ENCODE measurements around the gene RAB3C. TPM values are rescaled to one million over a fixed set of nuclear protein-coding genes. Genes with fewer than 3 reads are reported as not detected.

The RAB3C gene
- total and polyA plus RNA-seq, 12 donors = 0.08 to 4.9 (median 0.37) TPM

DNA sequence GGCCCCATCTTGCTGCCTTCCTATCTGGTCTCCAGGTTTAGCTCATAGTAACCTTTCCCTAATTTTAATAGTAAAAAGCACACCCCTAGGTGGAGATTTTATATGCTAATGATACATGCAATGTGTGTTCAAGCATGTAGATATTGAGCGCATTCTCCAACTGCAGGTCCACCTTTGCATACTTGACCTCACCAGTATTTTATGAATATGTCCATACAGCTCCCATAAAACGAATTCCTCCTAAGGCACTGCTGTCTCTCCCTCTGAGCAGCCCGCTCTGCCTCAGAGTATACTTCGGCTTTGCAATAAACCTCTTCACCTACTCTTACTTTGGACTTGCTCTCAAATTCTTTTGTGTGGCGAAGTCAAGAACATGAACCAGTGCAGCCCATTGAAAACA lies 153.3 kb downstream of the RAB3C start:
- TF ChIP-seq, protein P1, sequence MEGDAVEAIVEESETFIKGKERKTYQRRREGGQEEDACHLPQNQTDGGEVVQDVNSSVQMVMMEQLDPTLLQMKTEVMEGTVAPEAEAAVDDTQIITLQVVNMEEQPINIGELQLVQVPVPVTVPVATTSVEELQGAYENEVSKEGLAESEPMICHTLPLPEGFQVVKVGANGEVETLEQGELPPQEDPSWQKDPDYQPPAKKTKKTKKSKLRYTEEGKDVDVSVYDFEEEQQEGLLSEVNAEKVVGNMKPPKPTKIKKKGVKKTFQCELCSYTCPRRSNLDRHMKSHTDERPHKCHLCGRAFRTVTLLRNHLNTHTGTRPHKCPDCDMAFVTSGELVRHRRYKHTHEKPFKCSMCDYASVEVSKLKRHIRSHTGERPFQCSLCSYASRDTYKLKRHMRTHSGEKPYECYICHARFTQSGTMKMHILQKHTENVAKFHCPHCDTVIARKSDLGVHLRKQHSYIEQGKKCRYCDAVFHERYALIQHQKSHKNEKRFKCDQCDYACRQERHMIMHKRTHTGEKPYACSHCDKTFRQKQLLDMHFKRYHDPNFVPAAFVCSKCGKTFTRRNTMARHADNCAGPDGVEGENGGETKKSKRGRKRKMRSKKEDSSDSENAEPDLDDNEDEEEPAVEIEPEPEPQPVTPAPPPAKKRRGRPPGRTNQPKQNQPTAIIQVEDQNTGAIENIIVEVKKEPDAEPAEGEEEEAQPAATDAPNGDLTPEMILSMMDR (IDR thresholded peaks at IDR 0.05) = no peak
- DNase-seq = no peak
- no peaks in the 10 kb centered on the region for H3K36me3 ChIP-seq
- intact Hi-C loops (cut with DNase I) = no loop called here
- H3K27me3 ChIP-seq = no peaks in the 10 kb centered on the region
- no peak overlapping the region for H3K4me3 ChIP-seq
- no peaks in the 10 kb centered on the region for H3K9me3 ChIP-seq
- no peaks in the 10 kb centered on the region for H3K4me1 ChIP-seq
- ATAC-seq = no peak
- H3K27ac ChIP-seq = no peak overlapping the region
- whole genome bisulfite sequencing, 2 donors = 91 to 94% methylated on average over 5 of the region's 5 CpGs

DNA sequence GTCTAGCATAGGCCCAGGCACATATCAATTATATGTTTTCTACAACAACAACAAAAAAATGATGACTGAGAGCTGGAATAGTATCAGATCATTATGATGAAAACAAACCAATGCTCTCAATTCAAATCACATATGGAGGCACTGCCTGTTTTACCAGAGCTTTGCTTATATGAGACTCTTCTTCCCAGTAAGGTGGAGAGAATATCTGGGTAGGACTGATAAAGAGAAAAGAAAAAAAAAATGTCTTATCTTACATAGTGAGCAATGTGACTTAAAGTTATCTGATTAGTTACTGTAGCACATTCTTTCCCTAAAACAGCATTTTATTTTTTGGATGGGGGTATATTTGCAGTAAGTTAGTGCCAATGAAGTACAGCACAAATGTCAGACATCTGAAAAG lies 154.8 kb downstream of the RAB3C start:
- H3K27me3 ChIP-seq = no peaks in the 10 kb centered on the region
- ATAC-seq (no peak), DNase-seq (no peak)
- H3K9me3 ChIP-seq = no peaks in the 10 kb centered on the region
- no peaks in the 10 kb centered on the region for H3K36me3 ChIP-seq
- no peaks in the 10 kb centered on the region for H3K4me1 ChIP-seq
- intact Hi-C loops (cut with DNase I) = no loop called here
- TF ChIP-seq, protein P1 (IDR thresholded peaks at IDR 0.05) = no peak
- H3K27ac ChIP-seq = no peak overlapping the region
- H3K4me3 ChIP-seq = no peak overlapping the region

- Histone ChIP-seq H3K9me3 (no peaks in the 10 kb centered on the region), H3K36me3 (no peaks in the 10 kb centered on the region), H3K4me1 (no peaks in the 10 kb centered on the region), H3K27me3 (no peaks in the 10 kb centered on the region), H3K27ac (no peak overlapping the region), H3K4me3 (no peak overlapping the region)
- DNase-seq (no peak), ATAC-seq (no peak)
- TF ChIP-seq, protein P1 (IDR thresholded peaks at IDR 0.05) = no peak
- intact Hi-C loops (cut with DNase I) = no loop called here
- 78 to 82% methylated on average over 2 of the region's 2 CpGs for WGBS, 2 donors
Measured at GRCh38 chr5:58738336-58738735, 155.5 kb downstream of the RAB3C start.

DNA sequence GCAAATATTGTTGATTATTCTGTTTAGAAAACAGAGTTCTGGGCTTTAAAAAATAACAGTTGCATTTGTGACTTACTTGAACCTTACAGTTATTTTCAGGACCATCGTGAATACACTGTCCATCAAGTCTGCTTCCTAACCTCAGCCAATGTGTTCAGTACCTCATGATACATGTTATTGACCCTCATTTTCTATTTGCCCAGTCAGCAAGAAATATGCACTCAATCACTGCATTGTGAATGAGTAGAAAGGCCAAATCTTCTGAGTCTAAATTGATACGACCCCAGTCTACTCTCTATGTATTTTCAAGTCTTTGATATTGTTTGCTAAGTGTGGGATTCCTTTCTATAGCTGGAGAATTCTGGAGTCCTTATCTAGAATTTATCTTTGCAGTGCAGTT lies 156.2 kb downstream of the RAB3C start:
- H3K27ac ChIP-seq = no peak overlapping the region
- WGBS, 2 donors = 83 to 89% methylated on average over 2 of the region's 2 CpGs
- TF ChIP-seq, protein P1 (IDR thresholded peaks at IDR 0.05) = no peak
- no peak overlapping the region for H3K4me3 ChIP-seq
- no peaks in the 10 kb centered on the region for H3K9me3 ChIP-seq
- no peak for ATAC-seq
- intact Hi-C loops (cut with DNase I) = no loop called here
- no peaks in the 10 kb centered on the region for H3K27me3 ChIP-seq
- no peaks in the 10 kb centered on the region for H3K36me3 ChIP-seq
- no peak for DNase-seq
- H3K4me1 ChIP-seq = no peaks in the 10 kb centered on the region

DNA sequence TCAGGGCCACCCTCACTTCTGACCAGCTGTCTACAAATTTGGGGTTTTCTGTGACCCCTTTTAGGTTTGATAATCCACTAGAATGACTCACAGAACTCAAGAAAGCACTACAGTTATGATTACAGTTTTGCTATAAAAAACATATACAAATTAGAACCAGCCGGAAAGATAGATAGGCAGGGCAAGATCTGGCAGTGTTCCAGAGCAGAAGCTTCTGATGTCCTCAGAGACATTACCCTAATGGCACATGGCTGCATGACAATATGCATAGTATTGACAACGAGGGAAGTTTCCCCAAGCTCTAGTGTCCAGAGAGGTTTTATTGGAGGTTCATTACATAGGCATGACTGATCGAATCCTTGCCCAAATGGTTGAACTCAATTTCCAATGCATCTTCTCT lies 158.1 kb downstream of the RAB3C start:
- no peak overlapping the region for H3K27ac ChIP-seq
- intact Hi-C loops (cut with DNase I) = no loop called here
- H3K27me3 ChIP-seq = no peaks in the 10 kb centered on the region
- H3K4me1 ChIP-seq = no peaks in the 10 kb centered on the region
- no peaks in the 10 kb centered on the region for H3K9me3 ChIP-seq
- WGBS, 2 donors = 84 to 90% methylated on average over 3 of the region's 3 CpGs
- H3K36me3 ChIP-seq = no peaks in the 10 kb centered on the region
- no peak overlapping the region for H3K4me3 ChIP-seq
- DNase-seq (no peak), ATAC-seq (no peak)
- TF ChIP-seq, protein P1 (IDR thresholded peaks at IDR 0.05) = no peak

All from heart right ventricle (tissue), 16 donors.